H1 (cell line): ENCODE data around the gene NRDE2. TPM values are rescaled to one million over a fixed set of nuclear protein-coding genes. Genes with fewer than 3 reads are reported as not detected.

Source experiments
- CTCF ChIA-PET: fragments of 300-600 bp; sonication (Branson Sonifier 250); formaldehyde crosslinking; loops from one replicate; lab custom pipeline; 2021; ENCODE audit not compliant: partially characterized antibody; lab: Charles Lee
- POLR2A ChIA-PET: fragments of 300-600 bp; sonication (Branson Sonifier 250); formaldehyde crosslinking; loops from one replicate; lab custom pipeline; 2021; ENCODE audit warnings: inconsistent platforms; ENCODE audit not compliant: partially characterized antibody; lab: Charles Lee
- DNase-seq, 2 experiments: peaks; one replicate each; pipeline versions ENCODE4 v3.0.0 to v3.0.0-alpha.2; 2010 to 2022; ENCODE audit warnings: low spot score in 2 of 2, low read depth in 1 of 2, mixed read lengths in 1 of 2
- FAIRE-seq: peaks from 2 replicates; lab custom pipeline; 2011; peaks lifted over from hg19 to GRCh38; lab: Jason Lieb, UNC
- H2AFZ ChIP-seq: 2 replicates; pipeline ENCODE4 v1.8.1; 2012; ENCODE audit warnings: low read length, inconsistent platforms
- H2AK5ac ChIP-seq: 2 replicates; pipeline ENCODE4 v1.6.1; 2013; ENCODE audit warnings: low read depth, low read length
- H2BK120ac ChIP-seq: replicated peaks from 2 replicates; pipeline ENCODE3; 2013; ENCODE audit warnings: low read depth, low read length, inconsistent platforms
- H2BK12ac ChIP-seq: 2 replicates; pipeline ENCODE4 v1.6.1; 2013; ENCODE audit warnings: low read depth, low read length
- H2BK15ac ChIP-seq: 2 replicates; pipeline ENCODE4 v1.6.1; 2013; ENCODE audit warnings: low read length
- H2BK20ac ChIP-seq: 2 replicates; pipeline ENCODE4 v1.6.1; 2013; ENCODE audit warnings: low read length
- H2BK5ac ChIP-seq: 2 replicates; pipeline ENCODE4 v1.6.1; 2013; ENCODE audit warnings: low read depth, low read length
- H3K14ac ChIP-seq: 2 replicates; pipeline ENCODE4 v1.6.1; 2013; ENCODE audit warnings: inconsistent platforms; ENCODE audit not compliant: insufficient read length
- H3K18ac ChIP-seq: 2 replicates; pipeline ENCODE4 v1.6.1; 2013; ENCODE audit warnings: low read length; ENCODE audit errors: extremely low read depth
- H3K23ac ChIP-seq: 2 replicates; pipeline ENCODE4 v1.6.1; 2013; ENCODE audit warnings: inconsistent platforms; ENCODE audit not compliant: insufficient read length
- H3K23me2 ChIP-seq: 2 replicates; pipeline ENCODE4 v1.6.1; 2013; ENCODE audit warnings: low read depth, low read length
- H3K27ac ChIP-seq: 2 replicates; pipeline ENCODE4 v1.6.1; 2011; ENCODE audit warnings: low read depth, low read length, inconsistent platforms
- H3K27me3 ChIP-seq, 4 experiments: replicated peaks in 1 of 4; 1 replicate in 1 of 4; 2 replicates in 3 of 4; pipeline versions ENCODE4 v1.6.1 to v1.8.1; 2011 to 2013; ENCODE audit warnings: low read length in 3 of 4, mild to moderate bottlenecking in 3 of 4, inconsistent platforms in 2 of 4, mixed read lengths in 2 of 4, moderate library complexity in 1 of 4; ENCODE audit not compliant: control insufficient read depth in 3 of 4, insufficient read depth in 3 of 4; ENCODE audit errors: extremely low read depth in 1 of 4
- H3K36me3 ChIP-seq, 4 experiments: 2 replicates each; pipeline versions ENCODE4 v1.6.1 to v1.8.1; 2011 to 2013; ENCODE audit warnings: mild to moderate bottlenecking in 4 of 4, low read length in 3 of 4, moderate library complexity in 2 of 4, control low read depth in 1 of 4, inconsistent platforms in 1 of 4; ENCODE audit not compliant: insufficient read depth in 4 of 4, control insufficient read depth in 2 of 4
- H3K4ac ChIP-seq: replicated peaks from 2 replicates; pipeline ENCODE3; 2013; ENCODE audit warnings: low read length, low read depth, mixed read lengths, inconsistent platforms; ENCODE audit not compliant: insufficient read length
- H3K4me1 ChIP-seq, 4 experiments: replicated peaks in 1 of 4; 1 replicate in 1 of 4; 2 replicates in 3 of 4; pipeline versions ENCODE4 v1.6.1 to v1.8.1; 2011 to 2013; ENCODE audit warnings: low read length in 3 of 4, inconsistent platforms in 2 of 4, mixed read lengths in 1 of 4; ENCODE audit not compliant: insufficient read depth in 4 of 4, control insufficient read depth in 3 of 4
- H3K4me2 ChIP-seq, 2 experiments: 2 replicates each; pipeline versions ENCODE4 v1.6.1 to v1.8.1; 2011 to 2013; ENCODE audit warnings: low read depth in 2 of 2, low read length in 2 of 2, control low read depth in 1 of 2, inconsistent platforms in 1 of 2, mild to moderate bottlenecking in 1 of 2; ENCODE audit not compliant: insufficient read depth in 1 of 2
- H3K4me3 ChIP-seq, 4 experiments: fragments of 200-600, 300-600 bp in 1 of 4; sonication (generic), shearing (Covaris generic), sonication (Bioruptor Twin) in 1 of 4; 2 replicates each; pipeline versions ENCODE4 v1.5.1 to v1.8.1; 2011 to 2016; ENCODE audit warnings: low read length in 4 of 4, low read depth in 3 of 4, control low read depth in 2 of 4, inconsistent platforms in 2 of 4, mild to moderate bottlenecking in 2 of 4, mixed read lengths in 1 of 4, moderate library complexity in 1 of 4; ENCODE audit not compliant: insufficient read depth in 2 of 4; ENCODE audit errors: extremely low read depth in 1 of 4
- H3K56ac ChIP-seq: replicated peaks from 2 replicates; pipeline ENCODE3; 2013; ENCODE audit warnings: low read depth, mild to moderate bottlenecking, mixed read lengths, low read length, inconsistent platforms; ENCODE audit not compliant: insufficient read length
- H3K79me1 ChIP-seq: 2 replicates; pipeline ENCODE4 v1.6.1; 2013; ENCODE audit warnings: low read depth, low read length, control low read depth
- H3K79me2 ChIP-seq, 2 experiments: 2 replicates each; pipeline versions ENCODE4 v1.6.1 to v1.8.1; 2012 to 2013; ENCODE audit warnings: low read length in 2 of 2, mild to moderate bottlenecking in 2 of 2, inconsistent platforms in 1 of 2; ENCODE audit not compliant: insufficient read depth in 2 of 2, control insufficient read depth in 1 of 2
- H3K9ac ChIP-seq, 4 experiments: replicated peaks in 1 of 4; 1 replicate in 1 of 4; 2 replicates in 3 of 4; pipeline versions ENCODE4 v1.6.1 to v1.8.1; 2011 to 2013; ENCODE audit warnings: low read depth in 3 of 4, low read length in 3 of 4, control low read depth in 2 of 4, mild to moderate bottlenecking in 2 of 4, moderate library complexity in 2 of 4, inconsistent platforms in 1 of 4; ENCODE audit errors: extremely low read depth in 1 of 4
- H3K9me3 ChIP-seq, 2 experiments: 2 replicates each; pipeline versions ENCODE4 v1.6.1 to v1.8.1; 2012 to 2013; ENCODE audit warnings: mild to moderate bottlenecking in 2 of 2, moderate library complexity in 2 of 2, control low read depth in 1 of 2, inconsistent platforms in 1 of 2, low read depth in 1 of 2, low read length in 1 of 2, mixed read lengths in 1 of 2; ENCODE audit not compliant: insufficient read depth in 2 of 2
- H4K20me1 ChIP-seq, 2 experiments: replicated peaks in 1 of 2; 2 replicates each; pipeline versions ENCODE3 to v1.8.1; 2011 to 2013; ENCODE audit warnings: inconsistent platforms in 2 of 2, low read length in 2 of 2, mild to moderate bottlenecking in 1 of 2; ENCODE audit not compliant: insufficient read depth in 2 of 2, control insufficient read depth in 1 of 2
- H4K5ac ChIP-seq: 2 replicates; pipeline ENCODE4 v1.6.1; 2013; ENCODE audit warnings: low read length, low read depth, mixed read lengths, inconsistent platforms; ENCODE audit not compliant: insufficient read length
- H4K8ac ChIP-seq: 2 replicates; pipeline ENCODE4 v1.8.0; 2013; ENCODE audit warnings: mild to moderate bottlenecking, moderate library complexity, low read length, inconsistent platforms; ENCODE audit not compliant: insufficient read depth; ENCODE audit errors: extremely low read depth
- H4K91ac ChIP-seq: replicated peaks from 2 replicates; pipeline ENCODE3; 2013; ENCODE audit warnings: low read length, mixed read lengths, inconsistent platforms; ENCODE audit not compliant: insufficient read length
- POLR2A ChIP-seq, 2 experiments: IDR thresholded peaks; 1 replicate in 1 of 2; 2 replicates in 1 of 2; pipeline ENCODE4 v1.6.1; 2011; ENCODE audit warnings: low read depth in 2 of 2, low read length in 2 of 2, mild to moderate bottlenecking in 2 of 2; ENCODE audit errors: control extremely low read depth in 1 of 2
- WGBS, 2 experiments: shearing (Covaris generic) in 1 of 2; methylation state at CpG; one replicate each; pipeline versions ENCODE4 v1.1.6 to v1.1.7; 2013 to 2015; ENCODE audit warnings: low lambda C conversion rate in 2 of 2, mixed read lengths in 2 of 2, inconsistent platforms in 1 of 2, low coverage in 1 of 2, missing lambda C conversion rate in 1 of 2; ENCODE audit not compliant: insufficient replicate concordance in 2 of 2, insufficient coverage in 1 of 2, insufficient read length in 1 of 2; ENCODE audit errors: extremely low coverage in 1 of 2, missing lambda C conversion rate in 1 of 2; 5-methylcytosine and 5-hydroxymethylcytosine counted together
- polyA plus RNA-seq, 7 experiments: library from polyadenylated mRNA; depleted of rRNA in 3 of 7; stranded (reverse) in 5 of 7; unstranded in 2 of 7; fragments of >200 nt in 5 of 7; fragments of 200-250 nt in 2 of 7; gene quantifications; 1 replicate in 5 of 7; 2 replicates in 1 of 7; 4 replicates in 1 of 7; pipeline versions ENCODE4 v1.2.1 to v1.2.3, GENCODE V29; 2011 to 2013; ENCODE audit warnings: missing spikeins in 2 of 7, mixed read lengths in 2 of 7
- total RNA-seq: library from RNA; stranded (reverse); fragmentation: NEBNext Ultra II Directional; extraction: Animal tissue kit (Norgen Biotek cat#: 25700); gene quantifications from 2 replicates; pipeline ENCODE4 v1.2.1, GENCODE V29; 2021

The NRDE2 gene
- total and polyA plus RNA-seq, 2 of the 8 experiments (the other 6 are each of a cell fraction or from before 2014, with no cell fraction given) = 4.9 to 12.1 TPM

GRCh38 chr14:90268420-90268819 is 63.3 kb downstream of the NRDE2 start:
- H3K18ac ChIP-seq = no peak overlapping the region
- H3K27ac ChIP-seq = no peak overlapping the region
- no peaks in the 10 kb centered on the region for H3K4me1 ChIP-seq
- H3K79me1 ChIP-seq = no peaks in the 10 kb centered on the region
- H3K4me3 ChIP-seq = no peak overlapping the region
- H4K91ac ChIP-seq = no peak overlapping the region
- H2AFZ ChIP-seq = no peak overlapping the region
- no peak overlapping the region for H3K23ac ChIP-seq
- no peak overlapping the region for H3K56ac ChIP-seq
- H3K9me3 ChIP-seq = no peaks in the 10 kb centered on the region
- no peak overlapping the region for H3K4me2 ChIP-seq
- H3K14ac ChIP-seq = no peak overlapping the region
- no peak overlapping the region for H2BK120ac ChIP-seq
- H3K4ac ChIP-seq = no peak overlapping the region
- peaks cover 25 to 83% (median 63%) of the 10 kb centered on the region in 4 experiments for H3K36me3 ChIP-seq
- H2BK15ac ChIP-seq = no peak overlapping the region
- H2BK20ac ChIP-seq = no peak overlapping the region
- no peaks in the 10 kb centered on the region for H3K23me2 ChIP-seq
- no peak overlapping the region for H3K9ac ChIP-seq
- H4K20me1 ChIP-seq = peaks cover 0 to 10% of the 10 kb centered on the region in 2 experiments
- no peaks in the 10 kb centered on the region for H3K27me3 ChIP-seq
- WGBS, 2 experiments = 94% methylated on average over 4 of the region's 4 CpGs; no CpG with 5 or more reads in 1 of the 2 experiments
- H2AK5ac ChIP-seq = no peak overlapping the region
- no peak for FAIRE-seq
- CTCF ChIA-PET = interaction anchor here (3.1 kb wide), 1 partner anchor 8 kb away, joined by 17 read pairs; no protein-coding TSS in a partner anchor
- H2BK12ac ChIP-seq = no peak overlapping the region
- no peak overlapping the region for H4K5ac ChIP-seq
- H2BK5ac ChIP-seq = no peak overlapping the region
- no peak for DNase-seq
- H4K8ac ChIP-seq = no peak overlapping the region
- POLR2A ChIA-PET = interaction anchor here (0.6 to 3.2 kb wide), 2 partner anchors 11 to 791 kb away, joined by 4 to 22 read pairs; partner anchors contain the start of gene PSMC1
- H3K79me2 ChIP-seq = no peaks in the 10 kb centered on the region
- TF ChIP-seq POLR2A (IDR thresholded peaks at IDR 0.05; ENCODE audit: control extremely low read depth in 1 of 2, low read depth in 2 of 2, low read length in 2 of 2) = no peak
